GM19351 (cell line): ENCODE data around the gene SYCP1.
"Not testable (repeated sequence)": the region's sequence is repeated elsewhere in the genome, so short reads cannot be mapped to it uniquely, and the experiment has no call there.

Experiments used
- ATAC-seq: cut with Tn5 transposase; IDR thresholded peaks from one replicate; pipeline ENCODE4 v1.9.1; 2021; ENCODE audit warnings: mild to moderate bottlenecking, moderate library complexity; ENCODE audit not compliant: unreplicated experiment

Gene SYCP1

GRCh38 chr1:114854693-114855320 lies at the start of gene SYCP1:
TSS of gene SYCP1 (plus strand) at chr1:114854863. CDS start at chr1:114855465, 602 bp downstream.
- ATAC-seq = no peak

- ATAC-seq = no peak
These were observed 34.8 kb upstream of the SYCP1 start for GRCh38 chr1:114819869-114820268.

GRCh38 chr1:114820392-114820791 lies 34.3 kb upstream of the SYCP1 start:
- no peak for ATAC-seq

GRCh38 chr1:114821978-114822377 lies 32.7 kb upstream of the SYCP1 start:
- no peak for ATAC-seq

GRCh38 chr1:114828251-114828650 lies 26.4 kb upstream of the SYCP1 start:
- ATAC-seq = no peak

- not testable (repeated sequence) for ATAC-seq
These were observed 24.6 kb upstream of the SYCP1 start for GRCh38 chr1:114830075-114830474.

- ATAC-seq = no peak
These were observed 23.2 kb upstream of the SYCP1 start for GRCh38 chr1:114831276-114831994.

GRCh38 chr1:114832057-114832456 lies 22.6 kb upstream of the SYCP1 start:
- no peak for ATAC-seq

GRCh38 chr1:114833421-114833820 lies 21.2 kb upstream of the SYCP1 start:
- ATAC-seq = no peak

GRCh38 chr1:114844270-114844669 lies 10.4 kb upstream of the SYCP1 start:
- ATAC-seq = no peak

- no peak for ATAC-seq
These were observed 1.1 kb upstream of the SYCP1 start for GRCh38 chr1:114853584-114853983.

GRCh38 chr1:114861384-114861783 lies 6.7 kb downstream of the SYCP1 start:
- no peak for ATAC-seq

- ATAC-seq = no peak
These were observed 37.7 kb downstream of the SYCP1 start for GRCh38 chr1:114892194-114892918.

GRCh38 chr1:114896795-114897194 lies 42.1 kb downstream of the SYCP1 start:
- ATAC-seq = no peak

GRCh38 chr1:114901814-114902213 lies 47.2 kb downstream of the SYCP1 start:
- ATAC-seq = no peak

GRCh38 chr1:114902343-114902742 lies 47.7 kb downstream of the SYCP1 start:
- no peak for ATAC-seq

GRCh38 chr1:114903480-114903879 lies 48.8 kb downstream of the SYCP1 start:
- no peak for ATAC-seq

- ATAC-seq = not testable (repeated sequence)
These were observed 61.1 kb downstream of the SYCP1 start for GRCh38 chr1:114915720-114916119.

GRCh38 chr1:114926607-114927006 lies 71.9 kb downstream of the SYCP1 start:
- ATAC-seq = no peak

GRCh38 chr1:114927401-114927800 lies 72.7 kb downstream of the SYCP1 start:
- ATAC-seq = no peak

GRCh38 chr1:114956570-114956969 lies 101.9 kb downstream of the SYCP1 start:
- no peak for ATAC-seq

GRCh38 chr1:114959423-114959822 lies 104.8 kb downstream of the SYCP1 start:
- no peak for ATAC-seq
